ENCODE results near the gene DDAH2.

The DDAH2 gene, protein sequence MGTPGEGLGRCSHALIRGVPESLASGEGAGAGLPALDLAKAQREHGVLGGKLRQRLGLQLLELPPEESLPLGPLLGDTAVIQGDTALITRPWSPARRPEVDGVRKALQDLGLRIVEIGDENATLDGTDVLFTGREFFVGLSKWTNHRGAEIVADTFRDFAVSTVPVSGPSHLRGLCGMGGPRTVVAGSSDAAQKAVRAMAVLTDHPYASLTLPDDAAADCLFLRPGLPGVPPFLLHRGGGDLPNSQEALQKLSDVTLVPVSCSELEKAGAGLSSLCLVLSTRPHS

DNA sequence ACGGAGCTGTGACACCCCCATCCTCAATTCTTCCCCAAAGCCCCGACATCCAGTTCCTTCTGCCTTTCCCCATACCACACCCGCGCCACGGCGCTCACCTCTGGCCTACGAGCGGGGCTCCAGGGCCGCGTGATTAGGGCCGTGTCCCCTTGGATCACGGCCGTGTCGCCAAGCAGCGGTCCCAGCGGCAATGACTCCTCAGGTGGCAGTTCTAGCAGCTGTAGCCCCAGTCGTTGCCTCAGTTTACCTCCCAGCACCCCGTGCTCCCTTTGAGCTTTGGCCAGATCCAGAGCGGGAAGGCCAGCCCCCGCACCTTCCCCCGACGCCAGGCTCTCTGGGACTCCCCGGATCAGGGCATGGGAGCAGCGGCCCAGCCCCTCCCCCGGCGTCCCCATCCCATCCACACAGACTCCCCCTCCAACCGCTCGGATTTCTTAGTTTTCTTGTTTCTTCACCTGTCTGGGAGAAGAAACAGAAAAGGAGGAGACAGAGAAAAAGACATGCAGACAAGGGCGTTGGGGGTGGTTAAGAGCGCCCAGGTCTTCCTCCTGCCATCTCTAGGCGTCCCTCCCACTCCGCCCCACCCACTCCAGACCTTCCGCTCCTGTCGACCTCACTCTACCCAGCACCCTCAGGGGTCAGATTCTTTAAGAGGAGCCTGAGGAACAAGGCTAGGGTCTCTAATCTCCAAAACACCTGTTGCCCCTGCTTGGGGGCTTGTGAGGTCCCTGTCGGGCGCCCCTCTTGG is at the start of gene DDAH2:
TSS of gene DDAH2 (minus strand) at position 533 of the 748 bp plus-strand sequence. CDS start at position 395, 138 bp downstream.
- no peak for DNase-seq (ENCODE audit: low spot score)

DNA sequence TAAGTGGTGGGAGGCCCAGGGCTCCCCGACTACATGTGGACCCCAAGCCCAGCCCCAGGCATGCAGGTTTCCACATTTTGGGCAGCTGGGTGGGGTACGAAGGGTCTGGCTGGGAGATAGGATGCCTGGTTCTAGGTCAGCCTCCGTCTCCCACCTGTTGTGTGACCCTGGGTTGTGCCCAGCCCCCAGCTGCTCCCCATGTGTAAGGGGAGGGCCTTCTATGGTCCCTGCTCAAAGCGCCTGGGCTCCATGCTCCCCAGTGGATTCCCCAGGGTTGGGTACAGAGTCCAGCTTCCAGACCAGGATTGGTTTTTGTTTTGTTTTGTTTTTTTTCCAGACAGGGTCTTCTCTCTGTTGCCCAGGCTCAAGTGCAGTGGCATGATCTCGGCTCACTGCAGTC is 49.1 kb upstream of the DDAH2 start:
- DNase-seq (ENCODE audit: low spot score) = no peak

GRCh38 chr6:31777667-31778050 is 48.6 kb upstream of the DDAH2 start:
- no peak for DNase-seq (ENCODE audit: low spot score)

- no peak for DNase-seq (ENCODE audit: low spot score)
These were observed 48.0 kb upstream of the DDAH2 start, which contains the start of gene VWA7 for GRCh38 chr6:31776989-31777666. VWA7 (minus strand) TSS chr6:31777328; CDS start chr6:31776779, 549 bp downstream.

DNA sequence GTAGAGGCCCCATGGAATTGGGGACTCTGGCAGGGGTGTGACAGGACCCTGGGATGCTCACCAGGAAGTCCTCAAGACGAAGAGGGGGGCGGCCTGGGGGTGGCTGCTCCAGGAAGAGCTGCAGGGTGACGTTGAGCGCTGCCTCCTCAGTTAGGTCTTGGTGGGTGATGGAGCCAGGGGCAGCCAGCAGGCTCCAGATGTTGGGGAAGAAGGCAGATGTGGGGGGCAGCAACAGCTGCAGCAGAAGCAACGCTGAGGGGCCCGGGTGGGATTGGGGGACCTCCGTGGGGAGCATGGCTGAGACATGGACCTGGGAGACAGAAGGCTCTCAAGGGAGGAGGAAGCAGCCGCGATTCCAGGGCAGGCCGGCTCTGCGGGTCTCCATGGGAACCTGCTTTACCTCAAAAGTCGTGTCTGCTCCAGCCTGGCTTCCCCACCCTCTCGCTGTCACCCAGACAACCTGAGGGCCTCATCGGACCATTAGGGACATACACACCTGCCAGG is 47.4 kb upstream of the DDAH2 start:
- no peak for DNase-seq (ENCODE audit: low spot score)

GRCh38 chr6:31775633-31776484 is 46.8 kb upstream of the DDAH2 start:
- no peak for DNase-seq (ENCODE audit: low spot score)

DNA sequence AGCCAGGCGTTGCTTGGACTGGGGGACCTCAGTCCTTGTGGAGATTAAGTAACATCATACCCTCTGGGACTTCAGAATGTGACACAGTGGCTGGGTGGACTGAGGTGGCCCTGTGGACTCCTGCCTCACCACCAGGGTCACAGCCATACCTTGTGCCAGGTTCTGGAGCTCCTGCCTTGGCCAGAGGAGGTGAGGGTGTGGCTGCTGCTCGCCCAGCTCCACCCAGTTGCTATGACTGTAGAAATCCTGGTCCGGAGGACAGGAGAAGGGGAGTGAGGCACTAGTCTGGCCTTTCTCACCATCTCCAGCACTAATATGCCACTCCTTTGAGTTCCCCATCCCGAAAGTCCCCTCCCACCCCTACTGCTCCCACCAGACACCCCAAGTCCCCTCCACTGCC is 46.1 kb upstream of the DDAH2 start:
- no peak for DNase-seq (ENCODE audit: low spot score)

DNA sequence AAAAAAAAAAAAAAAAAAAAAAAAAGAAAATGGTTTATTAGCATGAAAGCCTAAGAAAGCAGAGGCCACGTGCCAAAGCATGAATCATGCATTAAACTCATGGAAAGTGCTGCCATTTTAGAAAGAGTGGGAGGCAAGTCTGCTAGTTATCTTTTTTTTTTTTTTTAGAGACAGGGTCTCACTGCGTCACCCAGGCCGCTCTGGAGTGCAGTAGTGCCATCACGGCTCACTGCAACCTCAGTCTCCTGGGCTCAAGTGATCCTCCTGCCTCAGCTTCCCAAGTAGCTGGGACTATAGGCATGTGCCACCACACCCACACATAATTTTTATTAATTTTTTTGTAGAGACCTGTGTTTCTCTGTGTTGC is 42.9 kb upstream of the DDAH2 start:
- no peak for DNase-seq (ENCODE audit: low spot score)

GRCh38 chr6:31770860-31771259 is 41.8 kb upstream of the DDAH2 start:
- DNase-seq (ENCODE audit: low spot score) = no peak

GRCh38 chr6:31769684-31770371 is 40.7 kb upstream of the DDAH2 start:
- no peak for DNase-seq (ENCODE audit: low spot score)

GRCh38 chr6:31768363-31769257 is 39.5 kb upstream of the DDAH2 start:
- peak; percentile 34 for DNase-seq (ENCODE audit: low spot score)

GRCh38 chr6:31767096-31767645 is 38.1 kb upstream of the DDAH2 start:
- DNase-seq (ENCODE audit: low spot score) = no peak

GRCh38 chr6:31765910-31766794 is 37.1 kb upstream of the DDAH2 start:
- no peak for DNase-seq (ENCODE audit: low spot score)

DNA sequence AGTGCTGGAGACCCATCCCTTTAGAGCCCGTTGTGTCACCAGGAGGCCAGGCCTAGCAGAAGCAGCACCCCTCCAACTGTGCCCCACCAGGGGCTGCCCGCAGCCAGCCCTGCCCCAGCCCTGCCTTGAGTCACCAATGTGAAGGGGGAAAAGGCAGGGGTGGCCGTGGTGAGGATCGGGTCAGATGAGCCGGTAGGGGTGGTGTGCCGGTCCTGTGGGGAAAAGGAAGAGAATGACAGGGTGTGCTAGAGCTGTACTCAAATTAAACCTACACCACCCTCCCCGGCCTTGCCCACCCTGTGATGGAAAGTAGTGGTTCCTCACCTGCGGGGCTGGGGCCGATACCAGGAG is 36.4 kb upstream of the DDAH2 start:
- no peak for DNase-seq (ENCODE audit: low spot score)

- DNase-seq (ENCODE audit: low spot score) = no peak
These were observed 35.1 kb upstream of the DDAH2 start for GRCh38 chr6:31764198-31764597.

- DNase-seq (ENCODE audit: low spot score) = no peak
These were observed 34.5 kb upstream of the DDAH2 start for GRCh38 chr6:31763619-31763940.

GRCh38 chr6:31762878-31763618 is 33.9 kb upstream of the DDAH2 start:
- DNase-seq (ENCODE audit: low spot score) = no peak

DNA sequence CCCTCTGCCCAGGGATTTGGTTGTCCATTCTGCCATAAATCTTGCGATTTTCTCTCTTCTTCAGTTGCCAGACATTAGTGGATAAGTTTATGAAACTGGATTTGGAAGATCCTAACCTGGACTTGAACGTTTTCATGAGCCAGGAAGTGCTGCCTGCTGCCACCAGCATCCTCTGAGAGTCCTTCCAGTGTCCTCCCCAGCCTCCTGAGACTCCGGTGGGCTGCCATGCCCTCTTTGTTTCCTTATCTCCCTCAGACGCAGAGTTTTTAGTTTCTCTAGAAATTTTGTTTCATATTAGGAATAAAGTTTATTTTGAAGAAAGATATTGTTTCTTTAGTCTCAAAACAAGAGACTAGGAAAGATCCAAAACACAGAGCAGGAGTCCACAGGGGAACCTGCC is 33.3 kb upstream of the DDAH2 start, which contains the start of gene SAPCD1:
TSS of gene SAPCD1 (plus strand) at position 301 of the 400 bp plus-strand sequence. CDS start 399 bp downstream, outside the sequence.
- no peak for DNase-seq (ENCODE audit: low spot score)

All from globus pallidus (tissue), 1 donor.